ENCODE data around the gene LRCH1. TPM values are rescaled to one million over a fixed set of nuclear protein-coding genes. Genes with fewer than 3 reads are reported as not detected.

The LRCH1 gene
- total RNA-seq, 1 experiment from 2014 or later = 5.3 TPM

- no peak for DNase-seq (ENCODE audit: low read depth)
Observed at GRCh38 chr13:46593398-46593797, 40.4 kb downstream of the LRCH1 start.

GRCh38 chr13:46594374-46595078 lies 41.6 kb downstream of the LRCH1 start:
- DNase-seq (ENCODE audit: low read depth) = no peak

DNA sequence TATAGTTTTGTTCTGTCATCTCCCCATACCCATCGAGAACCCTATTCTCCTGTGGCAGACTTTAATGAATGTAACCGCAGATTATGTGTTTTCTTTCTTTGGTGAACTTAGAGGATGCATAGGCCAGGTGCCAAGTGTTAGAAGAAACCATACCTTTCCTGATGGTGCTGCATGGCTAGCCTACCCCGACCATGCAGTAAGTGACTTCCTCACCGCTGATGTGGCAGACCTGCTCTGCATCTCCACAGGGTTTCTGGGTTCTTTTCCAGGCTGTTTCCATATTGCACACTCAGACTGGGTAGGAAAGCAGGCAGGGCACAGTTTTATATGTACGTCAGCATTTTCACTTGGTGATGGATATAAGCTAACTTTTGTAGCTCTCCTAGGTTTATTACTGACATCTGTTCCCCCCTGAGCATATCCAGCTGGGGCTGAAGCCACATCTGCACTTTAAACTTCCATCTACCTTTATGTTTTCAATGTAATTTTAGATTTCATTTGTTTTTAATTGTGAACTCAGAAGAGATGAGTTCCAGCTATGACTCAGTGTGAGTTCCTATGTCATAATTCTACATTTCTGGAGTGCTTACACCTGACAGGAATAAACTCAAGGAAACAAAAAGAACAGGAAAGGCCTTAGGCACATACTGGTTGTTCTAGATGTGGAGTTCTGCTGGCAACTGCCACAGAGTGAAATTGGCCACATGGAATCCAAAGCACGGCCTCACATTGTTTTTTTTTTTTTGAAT lies 42.3 kb downstream of the LRCH1 start:
- no peak for DNase-seq (ENCODE audit: low read depth)

DNA sequence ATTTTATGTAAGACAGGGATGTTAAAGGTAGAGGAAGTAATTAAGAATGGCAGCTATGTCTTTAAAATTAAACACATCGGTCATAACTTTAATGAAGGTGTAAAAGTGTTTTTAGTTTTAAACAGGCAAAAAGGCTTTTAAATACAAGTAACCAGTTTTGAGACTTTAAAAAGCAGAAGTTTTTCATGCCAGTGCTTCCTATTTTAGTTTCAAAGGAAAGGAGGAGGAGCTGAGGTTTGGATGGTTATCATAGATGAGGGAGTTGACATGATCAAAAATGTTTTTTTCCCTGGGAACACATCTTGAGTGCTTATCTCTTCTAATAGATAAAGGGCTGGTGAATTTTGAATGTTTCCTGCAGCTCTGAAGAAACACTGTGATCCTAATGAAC lies 42.9 kb downstream of the LRCH1 start:
- no peak for DNase-seq (ENCODE audit: low read depth)

DNA sequence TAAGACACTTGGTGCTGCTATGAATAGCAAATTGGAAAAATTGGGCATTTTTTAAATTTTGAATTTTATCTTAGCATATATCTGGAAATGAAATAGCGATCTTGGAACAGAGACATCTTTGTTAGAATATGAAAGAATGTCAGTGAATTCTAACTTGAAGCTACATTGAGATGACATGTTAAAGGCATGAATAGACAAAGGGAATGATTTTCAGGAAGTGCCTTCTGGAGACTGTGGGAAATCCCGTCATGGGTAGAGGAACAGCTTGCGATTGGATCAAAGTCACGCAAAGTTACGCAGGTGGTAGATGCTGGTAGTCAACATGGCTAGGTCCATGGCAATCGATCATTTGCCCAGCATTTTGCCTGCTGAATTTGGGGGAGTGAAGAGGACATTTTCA lies 43.5 kb downstream of the LRCH1 start:
- no peak for DNase-seq (ENCODE audit: low read depth)

GRCh38 chr13:46598140-46598819 lies 45.3 kb downstream of the LRCH1 start:
- no peak for DNase-seq (ENCODE audit: low read depth)

- no peak for DNase-seq (ENCODE audit: low read depth)
Observed at GRCh38 chr13:46598820-46599180, 45.8 kb downstream of the LRCH1 start.

DNA sequence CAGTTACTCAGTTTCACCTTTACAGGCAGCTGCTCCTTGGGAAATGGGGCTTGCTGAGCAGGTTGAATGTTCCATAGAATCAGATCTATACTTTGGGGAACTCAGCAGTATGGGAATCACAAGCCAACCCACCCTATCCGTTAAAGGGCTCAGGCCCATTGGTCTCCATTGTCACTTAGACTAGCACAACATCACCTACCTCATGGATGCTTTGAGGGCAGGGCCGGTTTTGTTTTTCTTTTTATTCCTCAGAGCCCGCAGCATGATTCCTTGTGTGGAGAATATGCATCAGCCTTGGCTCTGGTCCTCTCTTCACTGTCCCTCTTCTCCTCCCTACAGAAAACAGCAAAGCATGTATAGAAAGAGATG lies 48.0 kb downstream of the LRCH1 start:
- no peak for DNase-seq (ENCODE audit: low read depth)

GRCh38 chr13:46602531-46602930 lies 49.6 kb downstream of the LRCH1 start:
- no peak for DNase-seq (ENCODE audit: low read depth)

DNA sequence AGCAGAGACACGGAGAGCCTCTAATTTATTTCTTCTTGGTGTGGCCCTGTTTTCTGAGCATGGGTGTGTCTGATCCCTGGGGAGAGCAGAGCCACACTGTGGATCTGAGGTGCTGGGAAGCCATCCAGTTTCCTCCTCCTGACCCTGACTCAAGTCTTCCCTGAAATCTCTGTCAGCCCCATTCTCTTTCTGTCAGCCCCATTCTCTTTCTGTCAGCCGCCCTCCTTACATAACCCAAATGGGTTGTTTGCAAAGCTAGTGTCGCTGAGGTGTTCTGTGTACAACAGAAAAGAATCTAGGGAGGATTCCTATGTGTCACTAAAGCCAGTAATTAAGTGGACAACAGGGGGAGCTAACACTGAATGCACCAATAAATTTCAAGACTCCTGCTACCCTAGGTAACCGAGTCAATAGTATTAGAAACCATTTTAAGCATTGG lies 50.2 kb downstream of the LRCH1 start:
- DNase-seq (ENCODE audit: low read depth) = peak; percentile 33

- DNase-seq (ENCODE audit: low read depth) = no peak
Observed at GRCh38 chr13:46604226-46604990, 51.4 kb downstream of the LRCH1 start.

DNA sequence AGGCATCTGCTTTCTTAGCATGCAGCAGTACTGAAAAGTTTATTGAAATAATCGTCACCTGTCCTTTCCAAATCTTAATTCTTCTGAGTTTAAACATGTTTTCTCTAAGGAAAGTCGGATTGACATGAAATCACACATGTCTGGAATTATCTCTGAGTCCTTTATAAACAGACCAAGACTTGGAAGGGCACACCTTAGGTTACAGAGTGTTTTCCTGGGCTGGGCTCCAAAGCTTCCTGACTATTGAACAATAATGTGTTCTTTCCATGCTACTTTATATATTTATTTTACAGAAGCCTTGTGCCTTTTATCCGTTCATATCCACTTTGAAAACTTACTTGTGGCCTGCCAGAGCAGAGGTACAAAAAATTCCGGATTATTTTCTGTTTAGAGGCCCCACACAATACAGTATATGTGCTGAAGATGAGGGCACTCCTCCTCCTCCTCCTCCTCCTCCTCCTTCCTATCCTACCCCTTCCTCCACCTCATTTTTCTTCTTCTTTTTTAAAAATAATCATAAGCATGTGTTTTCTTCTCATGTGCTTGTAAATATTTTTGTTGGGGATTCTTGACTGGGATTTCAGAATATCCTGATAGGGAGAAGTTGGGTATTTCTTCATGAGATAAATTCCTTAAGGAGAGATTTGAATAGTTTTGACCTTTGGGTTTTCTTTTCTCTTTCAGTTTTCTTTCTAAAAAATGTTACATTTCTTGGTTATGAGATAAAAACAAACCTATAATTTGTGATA lies 52.3 kb downstream of the LRCH1 start:
- DNase-seq (ENCODE audit: low read depth) = no peak

- DNase-seq (ENCODE audit: low read depth) = no peak
Observed at GRCh38 chr13:46605825-46606554, 53.0 kb downstream of the LRCH1 start.

GRCh38 chr13:46606970-46607369 lies 54.0 kb downstream of the LRCH1 start:
- no peak for DNase-seq (ENCODE audit: low read depth)

DNA sequence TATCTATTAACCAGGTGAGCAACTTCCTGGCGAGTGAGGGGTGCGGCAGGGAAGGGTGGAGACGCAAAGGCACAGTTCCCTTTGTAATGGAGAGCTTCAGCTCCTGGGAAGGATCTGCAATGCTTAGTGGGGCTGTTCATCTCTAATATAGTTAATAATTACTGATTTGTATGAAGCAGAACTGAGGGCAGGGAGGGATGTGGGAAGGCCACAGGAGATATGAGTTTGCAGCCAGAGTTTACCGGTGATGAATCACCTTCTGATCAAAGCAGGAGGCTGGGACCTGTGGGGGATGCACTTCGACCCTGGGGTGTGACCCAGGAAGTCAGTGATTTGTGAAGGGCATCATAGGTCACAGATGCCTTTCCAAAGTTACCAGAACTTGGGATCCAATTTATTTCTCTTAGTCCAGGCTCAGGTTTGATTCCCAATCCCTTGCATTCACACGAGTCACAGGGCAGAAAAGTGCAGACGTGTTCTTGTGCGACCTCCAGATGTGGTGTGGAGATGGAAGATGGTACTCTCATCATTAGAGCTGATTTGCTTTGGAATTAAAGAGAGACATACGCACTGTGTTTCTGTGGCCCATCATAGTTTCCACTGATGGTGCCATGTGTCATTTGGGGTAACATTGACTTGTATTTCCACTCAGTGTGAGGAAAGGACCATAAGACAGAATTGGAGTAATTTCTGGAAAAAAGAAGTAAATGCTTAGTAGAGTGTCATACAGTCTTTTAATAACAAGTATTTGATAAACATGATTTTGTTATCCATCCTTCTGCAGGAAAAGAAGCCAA lies 55.0 kb downstream of the LRCH1 start:
- no peak for DNase-seq (ENCODE audit: low read depth)

- no peak for DNase-seq (ENCODE audit: low read depth)
Observed at GRCh38 chr13:46609052-46609451, 56.1 kb downstream of the LRCH1 start.

GRCh38 chr13:46609726-46610125 lies 56.8 kb downstream of the LRCH1 start:
- DNase-seq (ENCODE audit: low read depth) = no peak

- no peak for DNase-seq (ENCODE audit: low read depth)
Observed at GRCh38 chr13:46612267-46612666, 59.3 kb downstream of the LRCH1 start.

GRCh38 chr13:46613409-46614049 lies 60.6 kb downstream of the LRCH1 start:
- no peak for DNase-seq (ENCODE audit: low read depth)
